Central memory CD8-positive, alpha-beta T cell (primary cell): Measurements from ENCODE around the gene TUBG1.
"Not testable (repeated sequence)": the region's sequence is repeated elsewhere in the genome, so short reads cannot be mapped to it uniquely, and the experiment has no call there.

Experiments
- ATAC-seq: fragments of 150-1000 bp; cut with Tn5 transposase; replicated peaks from 2 replicates; pipeline ENCODE4 v1.10.0; 2022; ENCODE audit warnings: mild to moderate bottlenecking, moderate FRiP score, moderate number of reproducible peaks; ENCODE audit not compliant: poor library complexity, severe bottlenecking; ENCODE audit errors: extremely low read depth
- DNase-seq, 2 donors: peaks; one replicate each; pipeline ENCODE4 v3.0.0; 2021; ENCODE audit warnings: low spot score in 2 of 2
- H3K27ac Mint-ChIP-seq: one replicate; pipeline ENCODE4 v1.8.0; 2022; ENCODE audit warnings: low read depth, mild to moderate bottlenecking, moderate library complexity, mixed read lengths
- H3K27me3 Mint-ChIP-seq: one replicate; pipeline ENCODE4 v1.8.0; 2022; ENCODE audit warnings: mixed read lengths
- H3K36me3 Mint-ChIP-seq: one replicate; pipeline ENCODE4 v1.8.0; 2022; ENCODE audit warnings: mild to moderate bottlenecking, moderate library complexity, mixed read lengths; ENCODE audit not compliant: insufficient read depth
- H3K4me1 Mint-ChIP-seq: one replicate; pipeline ENCODE4 v1.8.0; 2022; ENCODE audit warnings: mixed read lengths
- H3K4me3 Mint-ChIP-seq: one replicate; pipeline ENCODE4 v1.8.0; 2022; ENCODE audit warnings: mild to moderate bottlenecking, moderate library complexity, mixed read lengths
- H3K9me3 Mint-ChIP-seq: one replicate; pipeline ENCODE4 v1.8.0; 2022; ENCODE audit warnings: mixed read lengths

TUBG1 gene

GRCh38 chr17:42653179-42654124 lies 44.0 kb downstream of the TUBG1 start:
- Mint-ChIP-seq H3K4me1 (peaks cover 15% of the 10 kb centered on the region), H3K27me3 (peaks cover 16% of the 10 kb centered on the region), H3K4me3 (no peak overlapping the region), H3K27ac (no peak overlapping the region), H3K36me3 (peaks cover 2% of the 10 kb centered on the region), H3K9me3 (no peaks in the 10 kb centered on the region)
- ATAC-seq (no peak), DNase-seq (no peak)

DNA sequence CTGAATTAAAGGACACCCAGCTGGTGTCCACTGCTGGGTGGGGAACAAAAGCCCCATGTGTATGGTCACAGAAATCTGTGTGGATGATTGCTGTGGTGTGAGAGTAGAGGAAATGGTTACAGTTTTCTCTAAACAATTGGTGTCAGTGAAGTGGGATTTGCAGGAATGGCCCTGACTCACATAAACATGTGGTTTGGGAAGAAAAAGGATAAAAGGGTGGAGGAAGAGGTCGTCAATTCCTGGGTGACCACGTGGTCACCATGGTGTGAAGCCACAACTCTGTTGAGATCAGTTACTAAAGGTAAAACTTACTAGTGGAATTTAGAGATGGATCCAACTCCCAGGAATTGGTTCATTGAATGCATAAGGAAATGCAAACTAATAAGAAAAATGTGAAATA lies 46.0 kb downstream of the TUBG1 start:
- H3K9me3 Mint-ChIP-seq: no peaks in the 10 kb centered on the region
- ATAC-seq: no peak
- H3K4me1 Mint-ChIP-seq: peaks cover 27% of the 10 kb centered on the region
- H3K27me3 Mint-ChIP-seq: peaks cover 16% of the 10 kb centered on the region
- H3K4me3 Mint-ChIP-seq: no peak overlapping the region
- no peak overlapping the region for H3K27ac Mint-ChIP-seq
- no peak for DNase-seq
- H3K36me3 Mint-ChIP-seq: peaks cover 5% of the 10 kb centered on the region

- peak overlapping the region; percentile 87 for H3K4me3 Mint-ChIP-seq
- no peak for DNase-seq
- peaks cover 14% of the 10 kb centered on the region for H3K27me3 Mint-ChIP-seq
- no peak overlapping the region for H3K27ac Mint-ChIP-seq
- H3K36me3 Mint-ChIP-seq: peaks cover 5% of the 10 kb centered on the region
- ATAC-seq: no peak
- H3K4me1 Mint-ChIP-seq: peaks cover 27% of the 10 kb centered on the region
- H3K9me3 Mint-ChIP-seq: no peaks in the 10 kb centered on the region
Measured at GRCh38 chr17:42657824-42658588, 48.5 kb downstream of the TUBG1 start.

- DNase-seq: peak in 1 of 2 donors; percentile 18
- ATAC-seq: peak; percentile 78
- Mint-ChIP-seq H3K4me1 (peaks cover 22% of the 10 kb centered on the region), H3K27ac (peak within 1 kb of the TSS; percentile 44), H3K9me3 (no peaks in the 10 kb centered on the region), H3K36me3 (peaks cover 3% of the 10 kb centered on the region), H3K4me3 (peak within 1 kb of the TSS; percentile 87), H3K27me3 (peaks cover 1% of the 10 kb centered on the region)
Measured at GRCh38 chr17:42659079-42659931, 49.8 kb downstream of the TUBG1 start, which contains the start of gene TUBG2. Gene TUBG2, plus strand, starts transcription at chr17:42659284. Its CDS starts 220 bp downstream, at chr17:42659504.

DNA sequence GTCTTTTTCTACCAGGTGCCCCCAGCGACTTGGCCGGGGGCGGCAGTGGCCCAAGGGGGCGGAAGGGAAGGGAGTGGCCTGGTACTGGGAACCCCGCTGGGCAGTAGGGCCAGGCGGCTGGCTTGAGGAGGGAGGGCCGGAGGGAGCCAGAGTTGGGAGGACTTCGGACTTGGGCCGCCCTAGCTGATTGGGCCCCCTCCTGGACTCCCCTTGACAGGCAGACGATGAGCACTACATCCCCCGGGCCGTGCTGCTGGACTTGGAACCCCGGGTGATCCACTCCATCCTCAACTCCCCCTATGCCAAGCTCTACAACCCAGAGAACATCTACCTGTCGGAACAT lies 50.4 kb downstream of the TUBG1 start:
- H3K9me3 Mint-ChIP-seq: not testable (repeated sequence)

DNA sequence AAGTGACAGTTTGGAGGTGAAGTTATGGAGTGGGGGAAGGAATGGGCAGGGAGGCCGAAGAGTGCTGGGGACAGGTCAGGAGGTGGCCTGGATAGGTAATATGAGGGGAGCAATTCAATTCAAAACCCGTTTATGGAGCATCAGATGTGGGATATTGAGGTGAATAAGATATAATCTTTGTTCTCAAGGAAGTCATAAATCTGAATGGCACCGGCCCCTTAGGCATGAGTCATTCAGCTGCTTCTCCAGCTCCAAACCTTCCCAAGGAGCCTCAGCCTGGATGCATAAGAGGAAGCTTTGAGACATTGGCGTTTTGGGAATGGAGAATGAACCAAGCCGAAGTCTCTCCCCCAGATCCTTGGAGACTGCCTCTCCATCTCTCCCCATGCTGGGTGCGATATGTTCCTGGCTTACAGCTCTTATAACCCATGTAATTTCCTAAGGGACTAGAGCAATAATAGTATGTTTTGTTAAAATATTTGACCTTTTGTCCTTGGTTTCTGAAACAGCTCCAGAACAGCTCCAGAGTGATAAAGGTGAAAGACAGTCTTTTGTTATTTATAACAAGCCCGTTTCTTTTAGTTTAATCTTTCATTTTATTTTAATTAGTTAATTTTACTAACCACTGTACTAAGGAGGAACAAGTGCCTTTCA lies 51.3 kb downstream of the TUBG1 start:
- peaks cover 17% of the 10 kb centered on the region for H3K4me1 Mint-ChIP-seq
- ATAC-seq (no peak), DNase-seq (no peak)
- H3K27me3 Mint-ChIP-seq: no peaks in the 10 kb centered on the region
- no peak overlapping the region for H3K27ac Mint-ChIP-seq
- peaks cover 5% of the 10 kb centered on the region for H3K36me3 Mint-ChIP-seq
- no peaks in the 10 kb centered on the region for H3K9me3 Mint-ChIP-seq
- H3K4me3 Mint-ChIP-seq: no peak overlapping the region

More for the DNA sequence above, 50.4 kb downstream of the TUBG1 start:
- peaks cover 22% of the 10 kb centered on the region for H3K4me1 Mint-ChIP-seq
- peak overlapping the region; percentile 87 for H3K4me3 Mint-ChIP-seq
- H3K27ac Mint-ChIP-seq: peak overlapping the region; percentile 44
- not testable (repeated sequence) for H3K36me3 Mint-ChIP-seq, DNase-seq, ATAC-seq, H3K27me3 Mint-ChIP-seq
